NCI-H2227 treated with DMSO at 0.1 percent for 48 hours (cell line): Measurements from ENCODE around the gene PSMB9.

Experiments
- DNase-seq: peaks from one replicate; lab custom pipeline; 2025; lab: John Stamatoyannopoulos, UW

PSMB9 gene

GRCh38 chr6:32905078-32905477 lies 51.1 kb downstream of the PSMB9 start:
- no peak for DNase-seq

GRCh38 chr6:32906539-32906938 lies 52.5 kb downstream of the PSMB9 start:
- DNase-seq, result no peak

- DNase-seq, result no peak
Measured at GRCh38 chr6:32908897-32909296, 54.9 kb downstream of the PSMB9 start.
